ENCODE measurements around the gene CRY2. TPM values are rescaled to one million over a fixed set of nuclear protein-coding genes. Genes with fewer than 3 reads are reported as not detected.

Gene CRY2
- total and polyA plus RNA-seq, 2 experiments from 2014 or later, result 9.5 to 15.4 TPM

GRCh38 chr11:45917623-45918330, 70.5 kb downstream of the CRY2 start, which contains the start of gene PEX16 (continued):
- TF ChIP-seq ZNF462 (CRISPR knock-in tag; IDR thresholded peaks at IDR 0.05) (no peak), POLR2AphosphoS5 (IDR thresholded peaks at IDR 0.05; ENCODE audit: low read depth) (peak; percentile 65), ZNF331 (CRISPR knock-in tag; IDR thresholded peaks at IDR 0.05; ENCODE audit: low read depth) (no peak), REST (IDR thresholded peaks at IDR 0.05; ENCODE audit: unreplicated experiment) (no peak)

Measured in GM23338 (cell line).